Spinal cord (tissue), 10 donors: ENCODE measurements around the gene ZNF274. TPM values are rescaled to one million over a fixed set of nuclear protein-coding genes. Genes with fewer than 3 reads are reported as not detected.

Source experiments
- DNase-seq, 6 donors: peaks; one replicate each; pipeline versions ENCODE4 v3.0.0 to v3.0.0-alpha.2; 2013 to 2015; ENCODE audit warnings: low spot score in 6 of 6, low read depth in 4 of 6
- H3K27ac ChIP-seq: one replicate; pipeline ENCODE4 v1.5.1; 2013; ENCODE audit warnings: low read depth, low read length, control low read depth
- H3K27me3 ChIP-seq: one replicate; pipeline ENCODE4 v1.6.1; 2013; ENCODE audit warnings: low read length; ENCODE audit not compliant: control insufficient read depth, insufficient read depth
- H3K36me3 ChIP-seq: one replicate; pipeline ENCODE4 v1.6.1; 2013; ENCODE audit warnings: low read length; ENCODE audit not compliant: control insufficient read depth, insufficient read depth
- H3K4me1 ChIP-seq: one replicate; pipeline ENCODE4 v1.6.1; 2013; ENCODE audit warnings: low read length; ENCODE audit not compliant: control insufficient read depth, insufficient read depth
- H3K4me3 ChIP-seq: one replicate; pipeline ENCODE4 v1.5.1; 2013; ENCODE audit warnings: low read depth, low read length, control low read depth
- H3K9me3 ChIP-seq: one replicate; pipeline ENCODE4 v1.6.1; 2013; ENCODE audit warnings: low read length; ENCODE audit not compliant: control insufficient read depth, insufficient read depth
- WGBS: methylation state at CpG from one replicate; pipeline ENCODE4 v1.1.5; 2013; ENCODE audit warnings: missing lambda C conversion rate; ENCODE audit not compliant: insufficient coverage; 5-methylcytosine and 5-hydroxymethylcytosine counted together
- polyA plus RNA-seq, 2 donors: library from polyadenylated mRNA; unstranded; fragments of 120-200 nt; gene quantifications; one replicate each; pipeline ENCODE4 v1.2.1, GENCODE V29; 2013; ENCODE audit not compliant: insufficient read length in 2 of 2
- total RNA-seq, 2 donors: library from RNA; depleted of rRNA in 1 of 2; stranded (reverse); fragments of 120-200 nt in 1 of 2; fragments of >200 nt in 1 of 2; gene quantifications; one replicate each; pipeline versions ENCODE4 v1.2.3 to v1.2.4, GENCODE V29; 2013 to 2014
- donor health status: healthy.

ZNF274 gene
- total and polyA plus RNA-seq, 4 donors, result 18.8 to 28.5 (median 24.0) TPM

- Histone ChIP-seq H3K4me1 (peaks cover 25% of the 10 kb centered on the region), H3K36me3 (no peaks in the 10 kb centered on the region), H3K27me3 (no peaks in the 10 kb centered on the region), H3K9me3 (peaks cover 3% of the 10 kb centered on the region), H3K27ac (no peak overlapping the region), H3K4me3 (no peak overlapping the region)
- WGBS, result 91% methylated on average over 52 of the region's 53 CpGs
- DNase-seq, result no peak
These were observed 25.7 kb upstream of the ZNF274 start for GRCh38 chr19:58157045-58157728.

DNA sequence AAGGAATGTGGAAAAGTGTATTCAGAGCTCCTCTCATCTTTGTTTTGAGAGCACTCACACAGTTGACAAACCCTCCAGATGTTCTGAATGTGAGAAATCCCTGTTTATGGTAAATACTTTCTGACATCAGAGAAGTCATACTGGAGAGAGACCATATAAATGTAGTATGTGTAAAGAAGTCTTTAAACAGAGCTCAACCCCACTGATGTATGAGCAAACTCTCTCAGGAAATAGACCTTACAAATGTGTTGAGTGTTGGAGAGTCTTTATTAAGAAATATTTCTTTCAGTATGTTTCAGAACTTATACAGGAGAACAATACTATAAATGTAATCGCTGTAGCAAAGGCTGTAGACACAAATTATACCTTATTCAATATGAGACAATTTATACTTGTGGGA, 16.6 kb upstream of the ZNF274 start:
- WGBS, result no CpG with 5 or more reads among the region's 1 CpG
- peaks cover 31% of the 10 kb centered on the region for H3K9me3 ChIP-seq

GRCh38 chr19:58166708-58167280, 16.1 kb upstream of the ZNF274 start:
- Histone ChIP-seq H3K9me3 (peaks cover 31% of the 10 kb centered on the region), H3K27me3 (no peaks in the 10 kb centered on the region), H3K4me3 (no peak overlapping the region), H3K36me3 (no peaks in the 10 kb centered on the region), H3K4me1 (no peaks in the 10 kb centered on the region), H3K27ac (no peak overlapping the region)
- DNase-seq, result no peak
- WGBS, result 80% methylated on average over 1 of the region's 4 CpGs

More for the DNA sequence above, 16.6 kb upstream of the ZNF274 start:
- no peaks in the 10 kb centered on the region for H3K36me3 ChIP-seq
- no peaks in the 10 kb centered on the region for H3K4me1 ChIP-seq
- no peak overlapping the region for H3K27ac ChIP-seq
- DNase-seq, result no peak
- no peak overlapping the region for H3K4me3 ChIP-seq
- H3K27me3 ChIP-seq, result no peaks in the 10 kb centered on the region

DNA sequence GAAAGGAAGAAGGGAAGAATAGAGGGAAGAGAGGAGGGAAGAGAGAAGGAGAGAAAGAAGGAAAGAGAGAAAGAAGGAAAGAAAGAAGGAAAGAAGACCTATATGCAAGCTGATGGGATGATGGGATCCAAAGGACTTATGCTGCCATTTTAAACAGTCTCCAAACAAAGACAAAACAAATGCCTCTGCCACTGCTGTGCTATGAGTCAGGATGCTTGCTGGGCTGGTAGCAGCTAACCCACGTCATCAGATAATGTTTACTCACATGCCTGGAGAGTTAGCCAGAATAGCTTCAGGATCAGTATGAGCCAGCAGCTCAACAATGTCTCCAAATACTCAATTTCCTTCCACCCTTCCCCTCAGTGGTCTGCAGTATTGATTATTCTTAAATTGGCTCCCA, 12.0 kb upstream of the ZNF274 start:
- H3K9me3 ChIP-seq, result peaks cover 27% of the 10 kb centered on the region
- no peak overlapping the region for H3K27ac ChIP-seq
- no peak for DNase-seq
- no peaks in the 10 kb centered on the region for H3K36me3 ChIP-seq
- no CpG with 5 or more reads among the region's 1 CpG for WGBS
- H3K4me3 ChIP-seq, result no peak overlapping the region
- no peaks in the 10 kb centered on the region for H3K4me1 ChIP-seq
- no peaks in the 10 kb centered on the region for H3K27me3 ChIP-seq

GRCh38 chr19:58181902-58182576, 822 bp upstream of the ZNF274 start:
- WGBS, result 55% methylated on average over 4 of the region's 4 CpGs
- Histone ChIP-seq H3K4me1 (peaks cover 17% of the 10 kb centered on the region), H3K9me3 (peaks cover 44% of the 10 kb centered on the region), H3K36me3 (peaks cover 12% of the 10 kb centered on the region), H3K27ac (peak overlapping the region; percentile 95), H3K4me3 (peak overlapping the region; percentile 82), H3K27me3 (no peaks in the 10 kb centered on the region)
- DNase-seq, result peak in 1 of 6 donors; percentile 33

- H3K4me3 ChIP-seq, result peak overlapping the region; percentile 82
- peaks cover 42% of the 10 kb centered on the region for H3K9me3 ChIP-seq
- no peak for DNase-seq
- H3K36me3 ChIP-seq, result peaks cover 17% of the 10 kb centered on the region
- H3K27ac ChIP-seq, result peak overlapping the region; percentile 95
- H3K4me1 ChIP-seq, result peaks cover 17% of the 10 kb centered on the region
- no peaks in the 10 kb centered on the region for H3K27me3 ChIP-seq
- WGBS, result 9% methylated on average over 15 of the region's 17 CpGs
These were observed 278 bp upstream of the ZNF274 start for GRCh38 chr19:58182577-58182988.

DNA sequence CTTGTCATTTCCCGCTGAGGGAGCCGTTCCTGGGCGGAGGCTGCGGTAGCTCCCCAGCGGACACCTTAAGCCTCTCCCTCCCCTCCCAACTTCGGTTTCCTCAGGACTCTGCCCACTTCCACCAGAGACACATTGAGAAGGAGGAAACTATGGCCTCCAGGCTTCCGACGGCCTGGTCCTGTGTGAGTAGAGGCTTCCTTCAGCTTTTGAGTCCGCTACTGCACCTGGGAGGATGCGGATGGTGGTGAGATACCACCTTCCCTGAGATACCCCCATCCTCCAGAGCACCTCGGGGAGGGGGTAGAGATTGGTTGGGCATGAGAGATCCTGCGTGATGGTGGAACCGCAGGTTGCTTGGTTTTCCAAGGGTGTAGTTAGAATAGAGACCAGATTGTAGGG, 955 bp downstream of the ZNF274 start:
- peak overlapping the region; percentile 82 for H3K4me3 ChIP-seq
- H3K27me3 ChIP-seq, result no peaks in the 10 kb centered on the region
- no peak for DNase-seq
- peaks cover 42% of the 10 kb centered on the region for H3K9me3 ChIP-seq
- 15% methylated on average over 6 of the region's 13 CpGs for WGBS
- H3K36me3 ChIP-seq, result peaks cover 23% of the 10 kb centered on the region
- H3K4me1 ChIP-seq, result peaks cover 17% of the 10 kb centered on the region
- peak overlapping the region; percentile 95 for H3K27ac ChIP-seq

- peak in 4 of 6 donors; percentile 5 to 27 (median 12) for DNase-seq
- H3K9me3 ChIP-seq, result peaks cover 58% of the 10 kb centered on the region
- no peak overlapping the region for H3K27ac ChIP-seq
- no peaks in the 10 kb centered on the region for H3K4me1 ChIP-seq
- H3K27me3 ChIP-seq, result no peaks in the 10 kb centered on the region
- peaks cover 49% of the 10 kb centered on the region for H3K36me3 ChIP-seq
- no peak overlapping the region for H3K4me3 ChIP-seq
- WGBS, result 100% methylated on average over 2 of the region's 6 CpGs
These were observed 14.2 kb downstream of the ZNF274 start for GRCh38 chr19:58196901-58197616.

DNA sequence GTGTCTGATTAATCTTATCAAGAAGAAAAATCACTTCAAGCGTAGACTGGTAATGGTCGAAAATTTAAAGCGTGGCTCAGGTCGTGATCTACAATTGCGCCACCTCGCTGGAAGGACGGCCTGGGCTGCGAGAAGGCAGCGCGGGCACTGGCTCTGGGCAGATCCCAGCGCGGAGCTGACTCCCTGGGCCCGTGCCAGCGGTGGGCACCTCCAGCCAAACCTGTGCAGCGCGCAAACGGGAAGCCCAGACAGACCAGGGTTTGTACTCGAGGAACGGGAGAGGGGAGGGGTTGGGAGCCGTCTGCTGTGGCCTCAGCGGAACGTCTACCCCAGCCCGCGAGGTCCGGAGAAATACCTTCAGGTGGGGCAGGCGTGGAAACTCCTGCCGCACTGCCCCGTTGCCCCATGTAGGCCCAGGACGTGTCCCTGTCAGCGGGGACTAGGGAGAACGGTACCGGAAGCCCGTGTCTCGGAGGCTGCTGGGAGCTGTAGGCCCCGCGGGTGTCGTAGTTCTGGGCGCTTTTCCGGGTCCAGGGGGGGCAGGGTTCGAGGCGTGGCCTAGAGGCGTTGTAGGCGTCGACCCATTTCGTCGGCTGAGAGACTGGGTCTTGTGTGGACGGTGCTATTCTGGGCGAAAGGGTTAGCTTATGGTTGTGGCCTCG, 21.1 kb downstream of the ZNF274 start:
- no peaks in the 10 kb centered on the region for H3K4me1 ChIP-seq
- 11% methylated on average over 49 of the region's 49 CpGs for WGBS
- no peak overlapping the region for H3K27ac ChIP-seq
- H3K36me3 ChIP-seq, result peaks cover 52% of the 10 kb centered on the region
- DNase-seq, result peak in 1 of 6 donors; percentile 9
- no peak overlapping the region for H3K4me3 ChIP-seq
- H3K9me3 ChIP-seq, result peaks cover 51% of the 10 kb centered on the region
- no peaks in the 10 kb centered on the region for H3K27me3 ChIP-seq
